ENCODE results near the gene DNPEP. TPM values are rescaled to one million over a fixed set of nuclear protein-coding genes. Genes with fewer than 3 reads are reported as not detected.

The DNPEP gene
- total and polyA plus RNA-seq, 2 of the 8 experiments (the other 6 are each of a cell fraction or from before 2014, with no cell fraction given) = 59.8 to 109 TPM

- no peak overlapping the region for H2BK5ac ChIP-seq (ENCODE audit: low read depth, low read length)
- no peak overlapping the region for H2BK15ac ChIP-seq (ENCODE audit: low read length)
- H3K27me3 ChIP-seq (replicated peaks in 1 of 4; ENCODE audit: control insufficient read depth in 3 of 4, extremely low read depth in 1 of 4, insufficient read depth in 3 of 4, low read length in 3 of 4) = 0 out of 7 replicates have a peak, but pooled peaks cover 0 to 3% (median 2%) of the 10 kb centered on the region in 4 experiments
- H3K14ac ChIP-seq (ENCODE audit: insufficient read length) = no peak overlapping the region
- DNase-seq (ENCODE audit: low read depth in 1 of 2, low spot score in 2 of 2) (no peak), FAIRE-seq (no peak)
- no peak overlapping the region for H3K23ac ChIP-seq (ENCODE audit: insufficient read length)
- no peak overlapping the region for H2AFZ ChIP-seq (ENCODE audit: low read length)
- H3K9ac ChIP-seq (replicated peaks in 1 of 4; ENCODE audit: extremely low read depth in 1 of 4, low read depth in 3 of 4, low read length in 3 of 4) = no peak overlapping the region
- H3K4me3 ChIP-seq (ENCODE audit: extremely low read depth in 1 of 4, insufficient read depth in 2 of 4, low read depth in 3 of 4, low read length in 4 of 4) = no peak overlapping the region
- CTCF ChIA-PET (ENCODE audit: partially characterized antibody) = interaction anchor here (7.2 to 88.6 kb wide), 2 partner anchors 23 to 63 kb away, joined by 92 to 7248 read pairs; partner anchors contain the start of genes ASIC4, CHPF, GMPPA and SPEG
- H3K56ac ChIP-seq (replicated peaks; ENCODE audit: insufficient read length, low read depth, low read length) = no peak overlapping the region
- H2BK12ac ChIP-seq (ENCODE audit: low read depth, low read length) = no peak overlapping the region
- no peaks in the 10 kb centered on the region for H3K79me2 ChIP-seq (ENCODE audit: control insufficient read depth in 1 of 2, insufficient read depth in 2 of 2, low read length in 2 of 2)
- H3K9me3 ChIP-seq (ENCODE audit: insufficient read depth in 2 of 2, low read depth in 1 of 2, low read length in 1 of 2) = no peaks in the 10 kb centered on the region
- no peak overlapping the region for H4K91ac ChIP-seq (replicated peaks; ENCODE audit: insufficient read length, low read length)
- POLR2A ChIA-PET (ENCODE audit: partially characterized antibody) = interaction anchor here (0.6 kb wide), 1 partner anchor 57 kb away, joined by 4 read pairs; no protein-coding TSS in a partner anchor
- 95% methylated on average over 4 of the region's 7 CpGs; no CpG with 5 or more reads in 1 of the 2 experiments for WGBS, 2 experiments (ENCODE audit: extremely low coverage in 1 of 2, insufficient coverage in 1 of 2, insufficient read length in 1 of 2, insufficient replicate concordance in 2 of 2, low coverage in 1 of 2, low lambda C conversion rate in 2 of 2, missing lambda C conversion rate in 1 of 2)
- H3K4me2 ChIP-seq (ENCODE audit: insufficient read depth in 1 of 2, low read depth in 2 of 2, low read length in 2 of 2) = no peak overlapping the region
- no peak overlapping the region for H3K4ac ChIP-seq (replicated peaks; ENCODE audit: insufficient read length, low read depth, low read length)
- H3K27ac ChIP-seq (ENCODE audit: low read depth, low read length) = no peak overlapping the region
- no peak overlapping the region for H4K8ac ChIP-seq (ENCODE audit: extremely low read depth, insufficient read depth, low read length)
- no peak overlapping the region for H4K5ac ChIP-seq (ENCODE audit: insufficient read length, low read depth, low read length)
- no peak overlapping the region for H2BK120ac ChIP-seq (replicated peaks; ENCODE audit: low read depth, low read length)
- no peak for TF ChIP-seq SIX5 (IDR thresholded peaks at IDR 0.05; ENCODE audit: low read depth, low read length)
- TF ChIP-seq POLR2A (IDR thresholded peaks at IDR 0.05; ENCODE audit: control extremely low read depth in 1 of 2, low read depth in 2 of 2, low read length in 2 of 2) = no peak
- TF ChIP-seq SRF (IDR thresholded peaks at IDR 0.05; ENCODE audit: low read depth, low read length) = no peak
- no peak overlapping the region for H2AK5ac ChIP-seq (ENCODE audit: low read depth, low read length)
- peaks cover 0 to 2% of the 10 kb centered on the region in 2 experiments for H4K20me1 ChIP-seq (replicated peaks in 1 of 2; ENCODE audit: control insufficient read depth in 1 of 2, insufficient read depth in 2 of 2, low read length in 2 of 2)
- H3K36me3 ChIP-seq (ENCODE audit: control insufficient read depth in 2 of 4, insufficient read depth in 4 of 4, low read length in 3 of 4) = no peaks in the 10 kb centered on the region
- H3K23me2 ChIP-seq (ENCODE audit: low read depth, low read length) = peaks cover 2% of the 10 kb centered on the region; the same call in 1 of the 2 replicates
- no peaks in the 10 kb centered on the region for H3K4me1 ChIP-seq (replicated peaks in 1 of 4; ENCODE audit: control insufficient read depth in 3 of 4, insufficient read depth in 4 of 4, low read length in 3 of 4)
- no peak overlapping the region for H3K18ac ChIP-seq (ENCODE audit: extremely low read depth, low read length)
- H2BK20ac ChIP-seq (ENCODE audit: low read length) = no peak overlapping the region
- H3K79me1 ChIP-seq (ENCODE audit: low read depth, low read length) = no peaks in the 10 kb centered on the region
Observed at GRCh38 chr2:219426534-219427136, 38.9 kb upstream of the DNPEP start.

Measured in H1 (cell line).